T-cell (primary cell): ENCODE measurements around the gene LCLAT1. TPM values are rescaled to one million over a fixed set of nuclear protein-coding genes. Genes with fewer than 3 reads are reported as not detected.
A peak's percentile ranks its signal among the peaks of the same experiment; 100 is the strongest.

Source experiments
- ATAC-seq, 4 experiments: fragments of 200-7000 bp in 3 of 4; fragments of 150-1000 bp in 1 of 4; cut with Tn5 transposase; replicated peaks in 1 of 4; 1 replicate in 3 of 4; 2 replicates in 1 of 4; pipeline ENCODE4 v1.10.0; 2021; ENCODE audit warnings: moderate library complexity in 3 of 4, mild to moderate bottlenecking in 2 of 4, moderate number of reproducible peaks in 1 of 4
- CTCF ChIA-PET, 2 donors: fragments of 300-600 bp; sonication (Branson Sonifier 250); formaldehyde crosslinking; loops; one replicate each; lab custom pipeline; 2022; ENCODE audit warnings: antibody characterized with exemption in 2 of 2; lab: Charles Lee
- POLR2A ChIA-PET, 2 donors: fragments of 300-600 bp; sonication (Branson Sonifier 250); formaldehyde crosslinking; loops; one replicate each; lab custom pipeline; 2022; ENCODE audit warnings: antibody characterized with exemption in 2 of 2; lab: Charles Lee
- DNase-seq, 35 experiments: peaks; one replicate each; pipeline versions ENCODE4 v3.0.0 to v3.0.0-alpha.2; 2013 to 2023
- H3K27ac ChIP-seq: one replicate; pipeline ENCODE4 v1.5.1; 2013; ENCODE audit warnings: low read length
- H3K27me3 ChIP-seq, 2 experiments: replicated peaks in 1 of 2; 1 replicate in 1 of 2; 2 replicates in 1 of 2; pipeline versions ENCODE4 v1.6.1 to v1.7.0; 2013; ENCODE audit warnings: low read length in 1 of 2, mixed read lengths in 1 of 2; ENCODE audit not compliant: control insufficient read depth in 2 of 2, insufficient read depth in 2 of 2; ENCODE audit errors: extremely low read depth in 1 of 2
- H3K36me3 ChIP-seq, 2 donors: 1 replicate in 1 of 2; 2 replicates in 1 of 2; pipeline versions ENCODE4 v1.6.1 to v1.7.0; 2013; ENCODE audit warnings: low read length in 1 of 2; ENCODE audit not compliant: control insufficient read depth in 2 of 2, insufficient read depth in 1 of 2; ENCODE audit errors: extremely low read depth in 1 of 2
- H3K4me1 ChIP-seq, 2 experiments: 1 replicate in 1 of 2; 2 replicates in 1 of 2; pipeline versions ENCODE4 v1.6.1 to v1.7.0; 2013; ENCODE audit warnings: low read length in 2 of 2, mixed read lengths in 1 of 2; ENCODE audit not compliant: insufficient read depth in 2 of 2, control insufficient read depth in 1 of 2; ENCODE audit errors: extremely low read depth in 1 of 2
- H3K4me3 ChIP-seq, 2 donors: 1 replicate in 1 of 2; 2 replicates in 1 of 2; pipeline versions ENCODE4 v1.5.1 to v1.7.0; 2013; ENCODE audit warnings: mild to moderate bottlenecking in 2 of 2, low read length in 1 of 2, moderate library complexity in 1 of 2; ENCODE audit not compliant: control insufficient read depth in 1 of 2; ENCODE audit errors: extremely low read depth in 1 of 2
- H3K9me3 ChIP-seq: 2 replicates; pipeline ENCODE4 v1.7.0; 2013
- H3K27ac Mint-ChIP-seq, 2 donors: one replicate each; pipeline ENCODE4 v1.8.0; 2020 to 2021; ENCODE audit warnings: mild to moderate bottlenecking in 2 of 2, mixed read lengths in 2 of 2
- H3K27me3 Mint-ChIP-seq, 2 donors: one replicate each; pipeline ENCODE4 v1.8.0; 2021 to 2022; ENCODE audit warnings: mixed read lengths in 2 of 2
- H3K36me3 Mint-ChIP-seq: one replicate; pipeline ENCODE4 v1.8.0; 2021; ENCODE audit warnings: mixed read lengths
- H3K4me1 Mint-ChIP-seq, 3 donors: one replicate each; pipeline ENCODE4 v1.8.0; 2020 to 2022; ENCODE audit warnings: mixed read lengths in 3 of 3, mild to moderate bottlenecking in 1 of 3
- H3K4me3 Mint-ChIP-seq, 3 donors: one replicate each; pipeline ENCODE4 v1.8.0; 2020 to 2022; ENCODE audit warnings: mild to moderate bottlenecking in 3 of 3, mixed read lengths in 3 of 3, moderate library complexity in 3 of 3
- H3K9me3 Mint-ChIP-seq, 3 donors: one replicate each; pipeline ENCODE4 v1.8.0; 2020 to 2022; ENCODE audit warnings: mixed read lengths in 3 of 3
- whole genome bisulfite sequencing: methylation state at CpG from one replicate; pipeline ENCODE4 v1.1.5; 2013; ENCODE audit warnings: missing lambda C conversion rate; ENCODE audit not compliant: insufficient coverage; 5-methylcytosine and 5-hydroxymethylcytosine counted together
- total RNA-seq, 35 experiments: library from RNA in 6 of 35; stranded (reverse) in 6 of 35; fragments of 120-200 nt in 1 of 35; gene quantifications; one replicate each; pipeline versions ENCODE4 v1.2.1 to v1.2.4 and lab custom pipeline; 2013 to 2026

LCLAT1 gene
- total RNA-seq, 5 donors from 2014 or later (not counting 1 experiment from before 2014, with no cell fraction given), result 13.8 to 33.0 (median 19.6) TPM

DNA sequence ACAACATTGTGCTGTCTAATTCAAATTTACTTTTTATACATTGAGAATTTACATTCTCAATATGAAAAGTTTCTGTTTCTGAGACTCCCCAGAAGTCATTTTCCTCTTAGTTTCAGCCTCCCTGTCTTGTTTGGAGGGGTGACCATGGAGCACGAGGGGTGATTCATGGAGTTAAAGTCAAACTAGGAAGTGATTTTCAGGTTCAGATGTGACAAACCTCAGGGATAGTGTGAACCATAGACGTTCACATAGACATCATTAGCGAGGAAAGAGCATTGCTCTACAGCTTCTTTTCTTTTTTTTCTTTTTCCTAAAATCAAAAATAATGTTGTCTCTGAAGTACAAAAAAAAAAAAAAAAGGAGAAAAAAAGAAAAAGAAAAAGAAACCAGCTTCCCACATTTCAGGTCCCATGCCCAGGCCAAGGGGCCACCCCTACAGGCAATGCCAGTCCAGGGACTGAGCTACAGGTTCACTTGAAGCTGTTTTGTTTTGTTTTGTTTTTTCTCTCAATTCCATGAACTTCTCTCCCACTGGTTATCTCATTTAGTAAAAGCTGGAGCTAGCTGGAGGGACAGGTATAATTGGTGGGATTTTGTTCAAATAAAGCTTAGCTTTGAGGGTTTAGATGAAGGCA is 18.1 kb upstream of the LCLAT1 start:
- no CpG with 5 or more reads among the region's 3 CpGs for WGBS
- peaks cover 36 to 41% (median 36%) of the 10 kb centered on the region in 3 donors for H3K4me1 Mint-ChIP-seq
- peak overlapping the region; percentile 65 to 78 for H3K27ac Mint-ChIP-seq
- H3K27me3 ChIP-seq, result no peaks in the 10 kb centered on the region
- no peaks in the 10 kb centered on the region for H3K27me3 Mint-ChIP-seq
- ATAC-seq, result no peak
- H3K36me3 ChIP-seq, result no peaks in the 10 kb centered on the region
- CTCF ChIA-PET, result interaction anchor here (0.5 to 1.2 kb wide), 10 partner anchors 19 to 1544 kb away, joined by 3 to 5 read pairs (median 4); no protein-coding TSS in a partner anchor
- H3K4me1 ChIP-seq, result peaks cover 16 to 21% of the 10 kb centered on the region in 2 experiments
- H3K27ac ChIP-seq, result no peak overlapping the region
- H3K4me3 Mint-ChIP-seq, result peak overlapping the region in 1 of 3 donors; percentile 56
- H3K9me3 Mint-ChIP-seq, result peaks cover 0 to 6% (median 0%) of the 10 kb centered on the region in 3 donors
- POLR2A ChIA-PET, result interaction anchor here in 1 of 2 donors (0.6 to 1.0 kb wide), 8 partner anchors 9 to 1730 kb away, joined by 3 to 10 read pairs (median 4); partner anchors contain the start of gene LBH
- no peaks in the 10 kb centered on the region for H3K9me3 ChIP-seq
- H3K4me3 ChIP-seq, result no peak overlapping the region
- no peak for DNase-seq
- H3K36me3 Mint-ChIP-seq, result peaks cover 3% of the 10 kb centered on the region

DNA sequence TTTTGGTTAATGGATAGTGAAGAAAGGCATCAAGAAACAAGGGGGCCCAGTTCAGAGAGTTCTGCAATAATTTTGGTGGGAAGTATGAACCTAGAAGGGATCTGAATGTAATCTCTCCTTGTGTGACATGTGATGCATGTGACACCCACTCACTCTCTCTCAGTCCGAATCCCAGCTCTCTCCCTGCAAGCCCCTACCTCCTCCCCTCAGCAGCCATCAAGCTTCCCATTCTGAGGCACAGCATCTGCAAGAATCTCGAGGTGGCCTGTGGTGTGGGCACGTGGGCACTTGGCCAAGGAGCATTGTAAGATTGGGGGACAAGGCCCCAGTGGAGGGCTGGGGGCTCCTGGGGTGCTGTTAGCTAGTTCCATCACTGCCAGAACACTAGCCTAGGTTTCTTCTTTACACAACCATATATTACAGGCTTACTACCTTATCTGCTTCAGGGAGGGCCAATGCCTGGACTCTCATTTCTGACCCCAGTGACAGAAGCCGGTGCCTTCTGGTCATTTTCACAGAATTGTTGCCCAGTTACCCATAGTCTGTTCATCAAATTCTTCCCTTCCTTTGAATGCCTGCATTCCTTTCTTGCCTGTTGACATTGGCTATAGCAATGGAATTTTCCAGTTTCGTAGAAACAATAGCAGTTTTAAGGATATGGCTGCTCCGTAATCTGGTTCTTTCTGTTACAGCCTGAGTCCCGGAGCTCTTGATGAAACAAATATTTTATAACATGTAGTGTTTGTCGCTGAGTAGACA is 13.3 kb upstream of the LCLAT1 start:
- Mint-ChIP-seq H3K9me3 (no peaks in the 10 kb centered on the region), H3K27me3 (no peaks in the 10 kb centered on the region)
- POLR2A ChIA-PET, result no interaction called here

DNA sequence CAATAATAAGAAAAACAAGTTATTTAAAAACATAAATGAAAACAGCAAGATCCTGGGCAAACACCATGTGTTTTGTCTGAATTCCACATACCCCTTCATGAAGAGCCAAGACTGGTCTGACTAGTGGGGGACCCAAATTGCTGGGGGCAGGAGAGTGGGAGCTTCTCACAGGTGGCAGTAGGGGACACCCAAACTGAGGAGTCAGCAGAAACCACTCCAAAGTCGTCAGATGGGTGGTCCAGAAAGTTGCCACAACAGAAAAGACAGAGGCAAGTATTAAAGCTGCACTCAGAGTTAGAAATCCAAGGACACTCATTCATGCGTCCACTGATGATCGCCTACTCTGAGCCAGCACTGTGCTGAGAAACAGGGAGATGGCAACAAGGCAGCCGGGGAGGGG is 12.3 kb upstream of the LCLAT1 start:
- no peaks in the 10 kb centered on the region for H3K9me3 ChIP-seq
- DNase-seq (no peak), ATAC-seq (no peak)
- H3K4me1 ChIP-seq, result peaks cover 2 to 5% of the 10 kb centered on the region in 2 experiments
- Mint-ChIP-seq H3K4me3 (no peak overlapping the region), H3K4me1 (peaks cover 5 to 21% (median 18%) of the 10 kb centered on the region in 3 donors), H3K9me3 (no peaks in the 10 kb centered on the region), H3K27ac (no peak overlapping the region), H3K36me3 (no peaks in the 10 kb centered on the region), H3K27me3 (no peaks in the 10 kb centered on the region)
- POLR2A ChIA-PET, result no interaction called here
- CTCF ChIA-PET, result no interaction called here
- H3K4me3 ChIP-seq, result no peak overlapping the region
- no peaks in the 10 kb centered on the region for H3K36me3 ChIP-seq
- 93% methylated on average over 4 of the region's 4 CpGs for WGBS
- no peak overlapping the region for H3K27ac ChIP-seq
- no peaks in the 10 kb centered on the region for H3K27me3 ChIP-seq

More for the DNA sequence above, 13.3 kb upstream of the LCLAT1 start:
- Histone ChIP-seq H3K27me3 (no peaks in the 10 kb centered on the region), H3K4me1 (peaks cover 3 to 5% of the 10 kb centered on the region in 2 experiments), H3K27ac (no peak overlapping the region), H3K4me3 (no peak overlapping the region), H3K36me3 (no peaks in the 10 kb centered on the region), H3K9me3 (no peaks in the 10 kb centered on the region)
- CTCF ChIA-PET, result no interaction called here
- DNase-seq (no peak), ATAC-seq (no peak)
- Mint-ChIP-seq H3K36me3 (no peaks in the 10 kb centered on the region), H3K27ac (no peak overlapping the region), H3K4me1 (peaks cover 7 to 20% (median 13%) of the 10 kb centered on the region in 3 donors), H3K4me3 (no peak overlapping the region)
- WGBS, result 86% methylated on average over 1 of the region's 8 CpGs

DNA sequence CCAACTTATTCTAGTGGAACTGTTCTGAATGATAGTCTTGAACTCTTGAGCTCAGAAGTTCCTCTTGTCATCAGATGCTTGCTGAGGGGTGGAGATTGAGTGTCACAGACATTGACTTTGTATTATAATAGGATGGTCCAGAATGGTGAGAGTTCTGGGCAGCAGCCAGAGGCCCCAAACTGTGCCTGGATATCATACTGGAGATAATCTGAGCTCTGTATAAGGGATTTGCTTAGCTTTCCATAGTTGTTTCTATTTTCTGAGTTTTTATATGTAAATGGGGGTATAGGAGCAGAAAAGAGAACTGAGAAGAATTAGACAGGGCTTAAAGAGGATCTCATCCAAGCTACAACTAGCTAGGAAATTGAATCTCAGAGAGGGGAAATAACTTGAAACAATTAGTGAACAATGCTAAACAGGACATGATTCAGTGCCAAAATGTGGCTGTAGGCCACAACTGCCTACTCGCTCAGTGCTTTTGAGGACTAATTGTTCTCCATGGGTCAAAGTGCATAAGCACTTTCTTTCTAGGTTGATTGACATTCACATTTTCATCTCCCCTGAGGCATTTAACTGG is 10.1 kb upstream of the LCLAT1 start:
- H3K27ac Mint-ChIP-seq, result peak overlapping the region; percentile 0 to 3
- H3K36me3 ChIP-seq, result no peaks in the 10 kb centered on the region
- no peaks in the 10 kb centered on the region for H3K27me3 Mint-ChIP-seq
- H3K4me1 Mint-ChIP-seq, result peaks cover 14 to 33% (median 27%) of the 10 kb centered on the region in 3 donors
- H3K9me3 ChIP-seq, result no peaks in the 10 kb centered on the region
- peaks cover 3% of the 10 kb centered on the region for H3K36me3 Mint-ChIP-seq
- CTCF ChIA-PET, result interaction anchor here (0.6 to 1.0 kb wide), 3 partner anchors 15 to 102 kb away, joined by 3 read pairs; no protein-coding TSS in a partner anchor
- WGBS, result 67% methylated on average over 1 of the region's 1 CpG
- H3K27me3 ChIP-seq, result no peaks in the 10 kb centered on the region
- POLR2A ChIA-PET, result interaction anchor here in 1 of 2 donors (0.6 to 0.9 kb wide), 3 partner anchors 15 to 220 kb away, joined by 3 to 4 read pairs (median 3); no protein-coding TSS in a partner anchor
- DNase-seq, result no peak
- peaks cover 6 to 10% of the 10 kb centered on the region in 2 experiments for H3K4me1 ChIP-seq
- no peak overlapping the region for H3K4me3 Mint-ChIP-seq
- ATAC-seq, result no peak
- no peak overlapping the region for H3K4me3 ChIP-seq
- H3K27ac ChIP-seq, result no peak overlapping the region
- no peaks in the 10 kb centered on the region for H3K9me3 Mint-ChIP-seq

DNA sequence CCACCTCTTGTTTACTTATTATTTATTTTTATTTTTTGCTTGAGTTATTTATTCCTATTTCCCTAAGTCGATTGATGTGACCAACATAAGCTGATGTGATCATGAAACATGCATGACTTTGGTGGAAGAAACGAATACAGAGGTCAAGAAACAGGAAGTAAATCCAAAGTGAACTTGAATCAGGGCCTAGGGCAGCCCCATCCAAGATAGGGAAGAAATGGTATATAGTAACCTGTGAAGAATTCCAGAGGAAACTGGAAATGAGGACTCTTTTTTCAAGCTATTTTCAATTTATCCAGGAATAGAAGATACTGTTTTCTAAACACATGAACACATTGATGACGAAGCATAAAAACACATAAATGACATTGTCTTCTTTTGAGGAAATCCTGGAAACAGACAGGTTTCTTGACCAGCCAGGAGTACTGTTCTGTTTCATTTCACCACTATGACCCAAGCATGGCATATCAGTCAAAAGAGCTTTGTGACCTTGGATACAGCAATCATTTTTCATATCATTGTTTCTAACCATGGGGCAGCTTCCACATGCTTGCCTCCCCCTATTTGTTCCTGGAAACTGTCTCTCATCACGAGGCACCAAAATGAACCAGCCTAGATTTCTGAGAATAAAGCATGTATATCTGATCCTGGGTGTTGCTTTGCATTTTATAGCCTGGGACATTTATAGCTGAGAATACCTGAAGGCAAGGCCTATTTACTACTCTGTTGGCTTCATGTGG is 9.1 kb upstream of the LCLAT1 start:
- Mint-ChIP-seq H3K27ac (no peak overlapping the region), H3K27me3 (no peaks in the 10 kb centered on the region)
- 100% methylated on average over 1 of the region's 4 CpGs for WGBS

More for the DNA sequence above, 9.1 kb upstream of the LCLAT1 start:
- ChIA-PET POLR2A (interaction anchor here in 1 of 2 donors (0.6 kb wide), 1 partner anchor 9 kb away, joined by 3 read pairs; no protein-coding TSS in a partner anchor), CTCF (no interaction called here)
- no peak overlapping the region for H3K27ac ChIP-seq
- H3K9me3 ChIP-seq, result no peaks in the 10 kb centered on the region
- no peak for DNase-seq
- peaks cover 6 to 10% of the 10 kb centered on the region in 2 experiments for H3K4me1 ChIP-seq
- H3K4me3 Mint-ChIP-seq, result no peak overlapping the region
- peaks cover 14 to 33% (median 27%) of the 10 kb centered on the region in 3 donors for H3K4me1 Mint-ChIP-seq
- H3K4me3 ChIP-seq, result no peak overlapping the region
- H3K36me3 Mint-ChIP-seq, result peaks cover 3% of the 10 kb centered on the region
- H3K27me3 ChIP-seq, result no peaks in the 10 kb centered on the region
- no peaks in the 10 kb centered on the region for H3K36me3 ChIP-seq
- no peaks in the 10 kb centered on the region for H3K9me3 Mint-ChIP-seq
- no peak for ATAC-seq
